Measurements from ENCODE around the gene ATP6V0B.

The ATP6V0B gene

GRCh38 chr1:44016890-44017400 lies 42.2 kb downstream of the ATP6V0B start:
- DNase-seq (ENCODE audit: extremely low spot score): no peak
- ChIA-PET POLR2A (interaction anchor here (0.7 to 0.9 kb wide), 2 partner anchors 13 to 44 kb away, joined by 3 read pairs; no protein-coding TSS in a partner anchor), CTCF (interaction anchor here (0.6 to 2.8 kb wide), 2 partner anchors 11 to 28 kb away, joined by 3 to 7 read pairs; no protein-coding TSS in a partner anchor)
- TF ChIP-seq NFRKB (IDR thresholded peaks at IDR 0.05) (no peak), ARNT (IDR thresholded peaks at IDR 0.05) (no peak), LEF1 (IDR thresholded peaks at IDR 0.05; ENCODE audit: borderline replicate concordance) (no peak), BHLHE40 (IDR thresholded peaks at IDR 0.05; ENCODE audit: borderline replicate concordance) (no peak), TARDBP (IDR thresholded peaks at IDR 0.05) (no peak), ZNF384 (IDR thresholded peaks at IDR 0.05) (no peak), HDGF (IDR thresholded peaks at IDR 0.05; ENCODE audit: borderline replicate concordance) (no peak), ELF4 (IDR thresholded peaks at IDR 0.05) (no peak), SUZ12 (IDR thresholded peaks at IDR 0.05) (no peak), FOXA1 (IDR thresholded peaks at IDR 0.05) (no peak), FOXM1 (IDR thresholded peaks at IDR 0.05; ENCODE audit: borderline replicate concordance) (no peak), CTBP1 (IDR thresholded peaks at IDR 0.05; ENCODE audit: borderline replicate concordance) (no peak), FOXK2 (IDR thresholded peaks at IDR 0.05) (no peak), SP1 (IDR thresholded peaks at IDR 0.05) (no peak), PKNOX1 (IDR thresholded peaks at IDR 0.05) (no peak), L3MBTL2 (conservative IDR thresholded peaks at IDR 0.05) (no peak)

GRCh38 chr1:44019466-44019948 lies 44.7 kb downstream of the ATP6V0B start:
- CTCF ChIA-PET: interaction anchor here (0.8 kb wide), 1 partner anchor 17 kb away, joined by 5 read pairs; no protein-coding TSS in a partner anchor
- DNase-seq (ENCODE audit: extremely low spot score): no peak
- TF ChIP-seq SP1 (IDR thresholded peaks at IDR 0.05): no peak
- TF ChIP-seq HDGF (IDR thresholded peaks at IDR 0.05; ENCODE audit: borderline replicate concordance): no peak
- TF ChIP-seq FOXK2 (IDR thresholded peaks at IDR 0.05): no peak
- no peak for TF ChIP-seq FOXA1 (IDR thresholded peaks at IDR 0.05)
- TF ChIP-seq ARNT (IDR thresholded peaks at IDR 0.05): no peak
- TF ChIP-seq BHLHE40 (IDR thresholded peaks at IDR 0.05; ENCODE audit: borderline replicate concordance): no peak
- no peak for TF ChIP-seq CTBP1 (IDR thresholded peaks at IDR 0.05; ENCODE audit: borderline replicate concordance)
- TF ChIP-seq SUZ12 (IDR thresholded peaks at IDR 0.05): no peak
- TF ChIP-seq FOXM1 (IDR thresholded peaks at IDR 0.05; ENCODE audit: borderline replicate concordance): no peak
- TF ChIP-seq TARDBP (IDR thresholded peaks at IDR 0.05): no peak
- no peak for TF ChIP-seq L3MBTL2 (conservative IDR thresholded peaks at IDR 0.05)
- no peak for TF ChIP-seq LEF1 (IDR thresholded peaks at IDR 0.05; ENCODE audit: borderline replicate concordance)
- no peak for TF ChIP-seq NFRKB (IDR thresholded peaks at IDR 0.05)
- no peak for TF ChIP-seq PKNOX1 (IDR thresholded peaks at IDR 0.05)
- TF ChIP-seq ZNF384 (IDR thresholded peaks at IDR 0.05): no peak
- no peak for TF ChIP-seq ELF4 (IDR thresholded peaks at IDR 0.05)
- POLR2A ChIA-PET: interaction anchor here (2.4 kb wide), 1 partner anchor 11 kb away, joined by 11 read pairs; the partner anchor contains the start of gene SLC6A9

GRCh38 chr1:44020464-44020863 lies 45.7 kb downstream of the ATP6V0B start:
- no peak for TF ChIP-seq L3MBTL2 (conservative IDR thresholded peaks at IDR 0.05)
- TF ChIP-seq SUZ12 (IDR thresholded peaks at IDR 0.05): no peak
- TF ChIP-seq BHLHE40 (IDR thresholded peaks at IDR 0.05; ENCODE audit: borderline replicate concordance): no peak
- no peak for TF ChIP-seq NFRKB (IDR thresholded peaks at IDR 0.05)
- no peak for TF ChIP-seq ELF4 (IDR thresholded peaks at IDR 0.05)
- TF ChIP-seq FOXA1 (IDR thresholded peaks at IDR 0.05): no peak
- TF ChIP-seq CTBP1 (IDR thresholded peaks at IDR 0.05; ENCODE audit: borderline replicate concordance): no peak
- TF ChIP-seq HDGF (IDR thresholded peaks at IDR 0.05; ENCODE audit: borderline replicate concordance): no peak
- TF ChIP-seq TARDBP (IDR thresholded peaks at IDR 0.05): no peak
- TF ChIP-seq PKNOX1 (IDR thresholded peaks at IDR 0.05): no peak
- no peak for TF ChIP-seq LEF1 (IDR thresholded peaks at IDR 0.05; ENCODE audit: borderline replicate concordance)
- TF ChIP-seq FOXK2 (IDR thresholded peaks at IDR 0.05): no peak
- TF ChIP-seq FOXM1 (IDR thresholded peaks at IDR 0.05; ENCODE audit: borderline replicate concordance): no peak
- TF ChIP-seq SP1 (IDR thresholded peaks at IDR 0.05): no peak
- no peak for TF ChIP-seq ARNT (IDR thresholded peaks at IDR 0.05)
- no peak for TF ChIP-seq ZNF384 (IDR thresholded peaks at IDR 0.05)
- ChIA-PET CTCF (interaction anchor here (1.0 kb wide), 1 partner anchor 14 kb away, joined by 3 read pairs; no protein-coding TSS in a partner anchor), POLR2A (interaction anchor here (0.9 to 2.4 kb wide), 2 partner anchors 10 to 13 kb away, joined by 4 to 11 read pairs; partner anchors contain the start of gene SLC6A9)
- DNase-seq (ENCODE audit: extremely low spot score): no peak

GRCh38 chr1:44021156-44021555 lies 46.4 kb downstream of the ATP6V0B start:
- TF ChIP-seq TARDBP (IDR thresholded peaks at IDR 0.05): no peak
- TF ChIP-seq FOXK2 (IDR thresholded peaks at IDR 0.05): no peak
- TF ChIP-seq FOXM1 (IDR thresholded peaks at IDR 0.05; ENCODE audit: borderline replicate concordance): no peak
- TF ChIP-seq ELF4 (IDR thresholded peaks at IDR 0.05): no peak
- TF ChIP-seq ARNT (IDR thresholded peaks at IDR 0.05): no peak
- TF ChIP-seq BHLHE40 (IDR thresholded peaks at IDR 0.05; ENCODE audit: borderline replicate concordance): no peak
- TF ChIP-seq L3MBTL2 (conservative IDR thresholded peaks at IDR 0.05): no peak
- TF ChIP-seq SP1 (IDR thresholded peaks at IDR 0.05): no peak
- no peak for TF ChIP-seq CTBP1 (IDR thresholded peaks at IDR 0.05; ENCODE audit: borderline replicate concordance)
- TF ChIP-seq FOXA1 (IDR thresholded peaks at IDR 0.05): no peak
- TF ChIP-seq PKNOX1 (IDR thresholded peaks at IDR 0.05): no peak
- TF ChIP-seq SUZ12 (IDR thresholded peaks at IDR 0.05): no peak
- no peak for TF ChIP-seq ZNF384 (IDR thresholded peaks at IDR 0.05)
- no peak for TF ChIP-seq HDGF (IDR thresholded peaks at IDR 0.05; ENCODE audit: borderline replicate concordance)
- TF ChIP-seq NFRKB (IDR thresholded peaks at IDR 0.05): no peak
- no peak for TF ChIP-seq LEF1 (IDR thresholded peaks at IDR 0.05; ENCODE audit: borderline replicate concordance)
- ChIA-PET POLR2A (interaction anchor here (0.9 to 2.4 kb wide), 2 partner anchors 10 to 12 kb away, joined by 4 to 11 read pairs; partner anchors contain the start of gene SLC6A9), CTCF (interaction anchor here (1.0 kb wide), 1 partner anchor 15 kb away, joined by 3 read pairs; no protein-coding TSS in a partner anchor)
- DNase-seq (ENCODE audit: extremely low spot score): no peak
